H1 (cell line): ENCODE data around the gene CBL. TPM values are rescaled to one million over a fixed set of nuclear protein-coding genes. Genes with fewer than 3 reads are reported as not detected.

Experiments used
- ASH2L ChIP-seq: fragments of 200-600, 300-600 bp; sonication (generic); IDR thresholded peaks from one replicate; pipeline ENCODE4 v1.7.1; 2017; ENCODE audit warnings: low read length
- CTCF ChIP-seq, 3 experiments: IDR thresholded peaks; 1 replicate in 2 of 3; 2 replicates in 1 of 3; pipeline versions ENCODE4 v1.5.1 to v1.6.1; 2011; ENCODE audit warnings: low read length in 3 of 3, mild to moderate bottlenecking in 3 of 3, inconsistent platforms in 2 of 3, low read depth in 1 of 3, moderate library complexity in 1 of 3; ENCODE audit not compliant: insufficient read depth in 1 of 3; ENCODE audit errors: control extremely low read depth in 1 of 3
- EGR1 ChIP-seq: IDR thresholded peaks from 2 replicates; pipeline ENCODE4 v1.6.1; 2011; ENCODE audit warnings: low read depth, low read length, borderline replicate concordance
- GABPA ChIP-seq: IDR thresholded peaks from 2 replicates; pipeline ENCODE4 v1.6.1; 2011; ENCODE audit warnings: mild to moderate bottlenecking, low read length, moderate library complexity, borderline replicate concordance; ENCODE audit not compliant: insufficient read depth
- HDAC2 ChIP-seq, 2 experiments: fragments of 300-600 bp in 1 of 2; sonication (generic) in 1 of 2; IDR thresholded peaks; 2 replicates each; pipeline ENCODE4 v1.6.1; 2011 to 2012; ENCODE audit warnings: low read depth in 2 of 2, low read length in 2 of 2, mild to moderate bottlenecking in 2 of 2, moderate library complexity in 2 of 2, borderline replicate concordance in 1 of 2, inconsistent platforms in 1 of 2
- JUN ChIP-seq: IDR thresholded peaks from 2 replicates; pipeline ENCODE4 v1.6.1; 2011; ENCODE audit warnings: low read depth, mild to moderate bottlenecking, improper control_type of control experiment, low read length
- JUND ChIP-seq: IDR thresholded peaks from 2 replicates; pipeline ENCODE4 v1.6.1; 2011; ENCODE audit warnings: mild to moderate bottlenecking, improper control_type of control experiment, low read length
- KDM1A ChIP-seq: fragments of 200-600, 300-600 bp; sonication (generic); IDR thresholded peaks from 2 replicates; pipeline ENCODE4 v1.7.1; 2016; ENCODE audit warnings: mild to moderate bottlenecking, low read length, borderline replicate concordance
- KDM4A ChIP-seq: IDR thresholded peaks from one replicate; pipeline ENCODE4 v1.7.1; 2012; ENCODE audit warnings: low read depth, mild to moderate bottlenecking, moderate library complexity, low read length, inconsistent platforms; ENCODE audit not compliant: severe bottlenecking
- MAX ChIP-seq: IDR thresholded peaks from 2 replicates; pipeline ENCODE4 v1.6.1; 2012; ENCODE audit warnings: inconsistent platforms
- RBBP5 ChIP-seq: IDR thresholded peaks from 2 replicates; pipeline ENCODE4 v1.7.1; 2012; ENCODE audit warnings: low read depth, mild to moderate bottlenecking, inconsistent platforms, low read length, moderate library complexity, borderline replicate concordance
- RNF2 ChIP-seq: fragments of 200-900, 300-1000 bp; sonication (generic); IDR thresholded peaks from 2 replicates; pipeline ENCODE4 v1.7.1; 2016; ENCODE audit warnings: borderline replicate concordance, low read depth, mild to moderate bottlenecking, antibody characterized with exemption, low read length; ENCODE audit not compliant: poor library complexity, severe bottlenecking; ENCODE audit errors: missing control alignments
- SIN3A ChIP-seq, 2 experiments: IDR thresholded peaks in 1 of 2; conservative IDR thresholded peaks in 1 of 2; 2 replicates each; pipeline ENCODE4 v1.6.1; 2011 to 2012; ENCODE audit warnings: low read length in 2 of 2, improper control_type of control experiment in 1 of 2, low read depth in 1 of 2, mild to moderate bottlenecking in 1 of 2
- SP1 ChIP-seq: IDR thresholded peaks from 2 replicates; pipeline ENCODE4 v1.6.1; 2011; ENCODE audit warnings: low read depth, low read length
- TAF1 ChIP-seq: IDR thresholded peaks from 2 replicates; pipeline ENCODE4 v1.6.1; 2011; ENCODE audit warnings: mild to moderate bottlenecking, low read depth, low read length
- TBP ChIP-seq: IDR thresholded peaks from 2 replicates; pipeline ENCODE4 v1.6.1; 2011; ENCODE audit warnings: low read depth, low read length, improper control_type of control experiment
- ZNF274 ChIP-seq: IDR thresholded peaks from 2 replicates; pipeline ENCODE4 v1.7.0; 2012; ENCODE audit warnings: low read length, borderline replicate concordance; ENCODE audit errors: extremely low read depth
- polyA plus RNA-seq, 7 experiments: library from polyadenylated mRNA; depleted of rRNA in 3 of 7; stranded (reverse) in 5 of 7; unstranded in 2 of 7; fragments of >200 nt in 5 of 7; fragments of 200-250 nt in 2 of 7; gene quantifications; 1 replicate in 5 of 7; 2 replicates in 1 of 7; 4 replicates in 1 of 7; pipeline versions ENCODE4 v1.2.1 to v1.2.3, GENCODE V29; 2011 to 2013; ENCODE audit warnings: missing spikeins in 2 of 7, mixed read lengths in 2 of 7
- total RNA-seq: library from RNA; stranded (reverse); fragmentation: NEBNext Ultra II Directional; extraction: Animal tissue kit (Norgen Biotek cat#: 25700); gene quantifications from 2 replicates; pipeline ENCODE4 v1.2.1, GENCODE V29; 2021
- TF ChIP-seq, protein P1 (sequence below): IDR thresholded peaks from 2 replicates; pipeline ENCODE4 v1.6.1; 2012; ENCODE audit warnings: inconsistent platforms

CBL gene
- total and polyA plus RNA-seq, 2 of the 8 experiments (the other 6 are each of a cell fraction or from before 2014, with no cell fraction given), result 23.1 to 57.8 TPM

- TF ChIP-seq CTCF (IDR thresholded peaks at IDR 0.05; ENCODE audit: control extremely low read depth in 1 of 3, insufficient read depth in 1 of 3, low read depth in 1 of 3, low read length in 3 of 3), result peak in 2 of 3 experiments; percentile 71 to 86; a peak in 3 of 4 replicates
- TF ChIP-seq RBBP5, result peak; percentile 65
- TF ChIP-seq SIN3A (conservative IDR thresholded peaks at IDR 0.05 in 1 of 2, IDR thresholded peaks at IDR 0.05 in 1 of 2; ENCODE audit: low read depth in 1 of 2, low read length in 2 of 2), result 0 out of 4 replicates have a peak, but pooled peaks have one; percentile 46 to 66
- TF ChIP-seq, protein P1, sequence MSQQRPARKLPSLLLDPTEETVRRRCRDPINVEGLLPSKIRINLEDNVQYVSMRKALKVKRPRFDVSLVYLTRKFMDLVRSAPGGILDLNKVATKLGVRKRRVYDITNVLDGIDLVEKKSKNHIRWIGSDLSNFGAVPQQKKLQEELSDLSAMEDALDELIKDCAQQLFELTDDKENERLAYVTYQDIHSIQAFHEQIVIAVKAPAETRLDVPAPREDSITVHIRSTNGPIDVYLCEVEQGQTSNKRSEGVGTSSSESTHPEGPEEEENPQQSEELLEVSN, result peak; percentile 94
- TF ChIP-seq MAX, result peak; percentile 98
- TF ChIP-seq ASH2L, result peak; percentile 75
- peak; percentile 63; the same call in 1 of the 2 replicates for TF ChIP-seq EGR1
- peak; percentile 7; the same call in 1 of the 2 replicates for TF ChIP-seq TBP
- 0 out of 2 replicates have a peak, but pooled peaks have one; percentile 47 for TF ChIP-seq TAF1
- TF ChIP-seq GABPA, result 0 out of 2 replicates have a peak, but pooled peaks have one; percentile 51
- TF ChIP-seq RNF2, result peak; percentile 55
- TF ChIP-seq JUND, result 0 out of 2 replicates have a peak, but pooled peaks have one; percentile 19
- TF ChIP-seq KDM1A, result 0 out of 2 replicates have a peak, but pooled peaks have one; percentile 14
- TF ChIP-seq ZNF274, result no peak
- TF ChIP-seq KDM4A, result peak; percentile 78
- 0 out of 2 replicates have a peak, but pooled peaks have one; percentile 8 for TF ChIP-seq SP1
- TF ChIP-seq HDAC2 (IDR thresholded peaks at IDR 0.05; ENCODE audit: borderline replicate concordance in 1 of 2, low read depth in 2 of 2, low read length in 2 of 2), result peak in 1 of 2 experiments; percentile 18; a peak in 1 of 4 replicates
- TF ChIP-seq JUN, result no peak
These were observed 133.6 kb downstream of the CBL start (continued) for GRCh38 chr11:119339589-119340334.
